Fibroblast of skin of left biceps (primary cell): ENCODE measurements around the gene OR6C6.
"Not testable (repeated sequence)": the region's sequence is repeated elsewhere in the genome, so short reads cannot be mapped to it uniquely, and the experiment has no call there.

ENCODE experiments used
- DNase-seq, 2 experiments: peaks; one replicate each; pipeline ENCODE4 v3.0.0-alpha.2; 2013; ENCODE audit warnings: low read depth in 2 of 2

Gene OR6C6

DNA sequence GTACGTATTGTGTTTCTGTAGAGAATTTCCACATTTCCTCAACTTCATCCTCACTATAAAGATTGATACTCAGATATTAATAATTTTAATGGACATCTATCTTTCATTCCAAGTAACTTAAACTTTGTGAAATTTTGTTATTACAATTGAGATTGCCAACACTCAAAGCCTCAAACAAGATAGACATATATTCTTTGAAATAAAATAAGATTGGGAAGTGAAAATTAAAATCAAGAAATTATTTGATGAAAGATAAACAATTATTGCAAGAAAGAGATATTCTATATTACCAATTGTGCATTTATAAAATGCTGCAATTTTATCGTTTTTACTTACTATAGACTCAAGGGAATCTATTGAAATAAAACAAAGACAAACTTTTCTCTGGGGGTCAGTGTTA, at the start of gene OR6C6:
Gene OR6C6 (minus strand): TSS at position 101 of the 400 bp plus-strand sequence. CDS start 1,337 bp downstream, outside the sequence.
- no peak for DNase-seq

DNA sequence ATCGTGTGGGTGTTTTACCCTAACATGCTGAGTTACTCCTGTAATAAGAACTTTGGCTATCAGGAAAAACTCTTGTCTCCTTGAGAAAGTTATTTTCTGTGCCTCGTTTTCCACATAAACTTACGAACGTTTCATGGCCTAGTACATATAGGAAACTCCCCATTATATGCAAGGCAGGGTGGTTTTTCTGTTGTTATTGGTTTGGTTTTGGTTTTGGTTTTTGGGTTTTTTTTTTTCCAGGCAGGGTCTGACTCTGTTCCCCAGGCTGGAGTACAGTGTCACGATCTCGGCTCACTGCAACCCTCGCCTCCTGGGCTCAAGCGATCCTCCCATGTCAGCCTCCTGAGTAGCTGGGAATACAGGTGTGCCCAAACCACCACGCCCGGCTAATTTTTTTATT, 39.6 kb upstream of the OR6C6 start:
- no peak for DNase-seq

DNA sequence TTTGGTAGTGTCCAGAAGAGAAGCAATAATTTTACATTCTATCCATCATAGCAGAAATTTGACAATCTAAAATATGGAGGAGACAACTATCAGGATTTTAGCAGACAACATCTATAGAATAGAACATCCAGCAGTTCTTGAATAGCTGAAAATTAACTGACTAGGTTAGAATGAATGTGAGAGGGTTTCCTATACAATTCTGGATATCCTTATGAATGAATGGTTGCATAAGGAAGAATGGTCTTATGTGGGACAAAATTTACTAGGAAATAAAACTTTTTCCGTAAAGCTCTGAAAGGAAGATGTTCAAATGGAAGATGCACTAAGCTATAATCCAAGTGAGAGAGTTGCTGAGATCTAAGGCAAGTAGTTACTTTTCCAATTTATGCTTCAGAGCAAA, 34.1 kb upstream of the OR6C6 start, which contains the start of gene OR6C3:
Gene OR6C3 (plus strand): TSS at position 301 of the 400 bp plus-strand sequence. CDS start 955 bp downstream, outside the sequence.
- no peak for DNase-seq

DNA sequence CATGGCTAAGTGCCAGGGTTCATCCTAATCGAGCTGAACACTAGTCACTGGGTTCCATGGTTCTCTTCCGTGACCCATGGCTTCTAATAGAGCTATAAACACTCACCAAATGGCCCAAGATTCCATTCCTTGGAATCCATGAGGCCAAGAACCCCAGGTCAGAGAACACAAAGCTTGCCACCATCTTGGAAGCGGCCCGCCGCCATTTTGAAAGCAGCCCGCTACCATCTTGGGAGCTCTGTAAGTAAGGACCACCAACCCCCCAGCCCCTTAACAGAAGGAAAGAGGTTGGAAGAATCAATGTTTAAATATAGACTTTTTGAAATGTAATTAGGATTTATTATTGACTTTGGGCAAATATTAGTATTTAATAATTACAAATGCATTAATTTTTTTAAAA, 29.4 kb upstream of the OR6C6 start:
- DNase-seq, result not testable (repeated sequence)

DNA sequence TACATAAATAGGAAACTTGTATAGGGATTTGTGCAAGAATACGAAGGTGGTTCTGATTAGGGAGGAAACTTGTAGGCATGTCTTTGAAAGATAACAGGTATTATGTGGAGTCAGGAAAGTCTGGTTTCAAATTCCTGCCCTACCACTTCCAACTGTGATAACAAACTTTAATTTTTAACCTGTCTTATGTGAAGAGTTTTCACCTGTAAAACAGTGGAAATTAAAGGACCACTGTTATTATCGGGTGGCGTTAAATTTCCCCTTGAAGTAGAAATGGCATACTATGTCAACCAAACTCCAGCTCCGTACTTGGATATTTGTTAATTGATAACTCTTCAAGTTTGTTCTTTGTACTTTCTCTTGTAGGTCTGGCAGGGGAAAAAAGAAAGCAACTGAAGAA, 23.8 kb upstream of the OR6C6 start:
- DNase-seq, result no peak

DNA sequence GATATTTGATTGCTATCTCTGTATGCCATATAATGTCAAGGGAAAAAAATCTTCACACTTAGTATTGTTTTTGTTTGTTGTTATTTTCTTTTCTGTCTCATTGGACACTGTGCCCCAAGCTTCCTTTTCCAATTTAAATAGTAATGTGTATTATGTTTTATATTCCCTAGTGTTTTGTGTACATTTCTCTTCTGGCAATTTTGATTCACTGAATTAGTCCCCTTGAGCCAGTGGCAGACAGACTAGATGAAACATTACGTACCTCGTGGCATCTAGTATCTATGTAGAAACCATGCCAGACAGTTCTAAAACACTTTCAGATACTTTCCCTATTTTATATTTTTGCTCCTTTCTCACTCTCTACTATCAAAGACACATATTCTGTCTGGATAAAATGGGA, 17.7 kb upstream of the OR6C6 start, which contains the start of gene OR6C1:
Gene OR6C1 (plus strand): TSS at position 301 of the 400 bp plus-strand sequence. CDS start 6,257 bp downstream, outside the sequence.
- DNase-seq, result no peak

DNA sequence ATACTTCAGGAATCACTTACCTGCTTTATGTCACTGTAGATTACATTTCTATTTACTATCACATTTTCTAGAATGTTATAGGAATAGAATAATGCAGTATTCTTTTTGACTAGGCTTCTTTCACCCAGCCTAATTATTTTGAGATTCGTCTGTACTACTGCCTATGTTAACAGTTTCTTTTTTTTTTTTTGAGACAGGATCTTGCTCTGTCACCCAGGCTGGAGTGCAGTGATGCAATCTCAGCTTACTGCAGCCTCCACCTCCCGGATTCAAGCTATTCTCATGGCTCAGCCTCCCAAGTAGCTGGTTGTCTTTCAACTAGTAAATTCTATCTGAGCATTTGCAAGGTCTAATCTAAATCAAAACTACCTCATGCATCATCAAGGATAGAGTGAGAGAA, 6.4 kb downstream of the OR6C6 start:
- DNase-seq, result no peak

DNA sequence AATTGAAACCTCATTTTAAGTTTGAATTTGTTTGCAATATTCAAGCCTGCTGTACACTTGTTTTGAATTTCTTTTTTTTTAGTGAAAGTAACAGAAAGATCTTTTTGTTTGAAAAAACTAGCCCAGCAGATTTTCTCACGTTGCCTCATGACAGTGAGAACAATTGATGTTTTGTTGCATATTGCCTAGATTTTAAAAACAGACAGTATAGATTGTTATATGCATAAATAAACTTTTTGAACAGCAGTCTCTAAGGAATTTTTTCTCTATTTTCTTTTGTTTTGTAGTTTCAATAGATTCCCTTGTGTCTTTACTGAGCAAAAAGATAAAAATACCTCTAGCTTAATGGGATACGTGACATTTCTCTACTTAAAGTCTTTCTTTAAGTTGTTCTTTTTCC, 15.4 kb downstream of the OR6C6 start:
- DNase-seq, result no peak

DNA sequence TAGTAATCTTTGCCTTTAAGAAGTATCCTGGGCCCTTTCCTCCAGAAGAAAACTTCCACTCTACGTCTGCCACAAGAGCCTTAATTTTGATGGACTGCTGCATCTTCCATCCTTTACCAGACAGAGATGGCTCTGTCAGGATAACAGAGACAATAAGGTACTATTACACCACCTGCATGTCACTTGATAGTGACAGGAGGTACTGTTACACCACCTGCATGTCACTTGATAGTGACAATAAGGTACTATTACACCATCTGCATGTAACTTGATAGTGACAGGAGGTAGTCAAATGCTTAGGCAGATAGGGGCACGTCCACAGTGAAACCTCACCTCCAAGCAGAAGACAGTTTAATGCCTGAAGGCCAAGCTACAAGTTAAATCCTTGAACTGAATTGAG, 38.1 kb downstream of the OR6C6 start:
- no peak for DNase-seq

DNA sequence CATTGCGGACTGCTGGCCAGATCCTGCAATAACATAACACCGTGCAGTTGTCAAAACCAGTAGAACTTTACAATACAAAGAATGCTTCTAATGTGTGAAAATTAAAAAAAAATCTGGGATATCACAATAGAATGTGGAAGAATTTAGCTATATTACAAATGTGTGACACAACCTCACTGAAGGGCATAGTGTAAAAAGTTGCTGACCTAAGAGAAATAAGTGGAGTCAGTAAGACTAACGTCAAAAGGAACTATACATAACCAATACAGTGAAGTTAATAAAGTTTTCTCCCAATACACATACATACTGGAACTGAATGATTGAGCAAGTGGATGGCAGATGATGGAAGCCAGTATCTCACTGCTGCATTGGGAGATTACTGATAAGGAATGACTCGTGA, 39.5 kb downstream of the OR6C6 start:
- DNase-seq, result no peak

DNA sequence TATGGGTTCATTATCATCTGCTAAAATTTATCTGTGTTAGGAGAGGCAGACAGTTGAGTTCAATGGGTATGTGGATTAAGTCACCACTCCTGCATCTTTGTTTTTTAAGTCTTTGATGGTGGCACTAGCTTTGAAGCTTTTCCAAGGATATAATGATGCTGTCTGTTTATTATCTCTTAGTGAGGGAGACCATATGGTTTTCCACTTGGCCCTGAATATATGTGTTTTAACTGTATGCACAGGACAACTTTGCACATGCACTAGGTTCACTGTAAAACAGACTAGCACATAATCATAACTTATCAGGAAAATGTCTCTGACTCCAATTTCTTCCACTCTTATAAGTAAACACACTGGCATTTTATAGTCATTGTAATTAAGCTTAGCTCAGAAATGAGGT, 43.1 kb downstream of the OR6C6 start:
- no peak for DNase-seq

DNA sequence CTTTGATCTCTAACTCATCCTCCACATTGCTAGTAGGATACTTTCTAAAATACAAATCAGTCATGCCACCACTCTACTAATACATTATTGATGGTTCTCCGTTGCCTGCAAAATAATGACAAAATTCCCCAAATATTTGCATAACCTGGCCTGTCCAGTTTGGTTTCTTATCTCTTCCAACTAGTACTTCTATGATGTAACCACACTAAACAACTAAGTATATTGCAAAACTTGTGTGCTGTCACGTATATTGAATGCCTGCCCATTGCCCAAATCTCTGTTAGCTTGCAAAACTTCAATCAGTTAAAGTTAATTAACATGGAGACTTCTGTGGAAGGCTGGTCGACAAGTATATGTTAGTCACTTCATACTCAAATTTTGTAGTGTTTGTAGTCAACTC, 45.4 kb downstream of the OR6C6 start:
- no peak for DNase-seq

DNA sequence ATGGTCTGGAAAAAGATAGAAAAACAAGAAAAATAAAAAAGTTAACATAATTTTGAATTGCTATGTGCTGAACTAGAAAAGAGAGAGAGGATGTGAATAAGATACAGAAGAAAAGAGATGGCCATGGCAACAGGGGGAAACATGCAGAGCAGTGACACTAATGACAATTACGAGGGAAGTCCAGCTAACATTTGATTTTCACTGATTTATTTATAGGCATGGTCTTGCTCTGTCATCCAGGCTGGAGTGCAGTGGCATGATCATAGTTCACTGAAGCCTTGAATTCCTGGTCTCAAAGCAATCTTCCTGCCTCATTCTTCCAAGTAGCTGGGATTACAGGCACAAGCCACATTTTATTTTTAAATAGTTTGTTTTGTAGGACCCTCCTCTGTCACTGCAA, 50.2 kb downstream of the OR6C6 start:
- DNase-seq, result no peak

DNA sequence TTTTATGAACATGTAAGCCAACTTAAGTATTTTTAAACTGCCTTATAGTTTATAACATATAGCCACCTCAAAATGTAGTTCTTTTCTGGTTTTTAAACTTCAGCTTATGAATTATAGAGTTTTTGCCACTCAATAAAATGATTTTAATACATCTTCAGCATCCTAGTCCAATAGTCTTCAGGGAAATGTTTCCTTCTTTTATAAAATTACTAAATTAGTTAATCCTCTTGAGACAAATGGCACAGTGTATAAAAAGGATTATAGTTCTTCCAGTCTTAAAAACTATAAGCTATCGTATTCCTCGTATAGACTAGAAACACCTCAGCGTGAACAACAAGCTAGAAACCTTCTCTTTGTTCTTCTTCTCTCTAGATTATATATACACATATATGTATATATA, 52.1 kb downstream of the OR6C6 start, which contains the start of gene OR6C74:
Gene OR6C74 (plus strand): TSS at position 301 of the 400 bp plus-strand sequence. CDS start 2,679 bp downstream, outside the sequence.
- DNase-seq, result no peak
